Endodermal cell (in vitro differentiated cells): ENCODE results near the gene SF3A2. TPM values are rescaled to one million over a fixed set of nuclear protein-coding genes. Genes with fewer than 3 reads are reported as not detected.

ENCODE experiments used
- DNase-seq: peaks from one replicate; pipeline ENCODE4 v3.0.0-alpha.2; 2017
- H3K27ac ChIP-seq: 2 replicates; pipeline ENCODE4 v1.5.1; 2013; ENCODE audit warnings: mild to moderate bottlenecking, low read depth, low read length, moderate library complexity
- H3K27me3 ChIP-seq: 2 replicates; pipeline ENCODE4 v1.6.1; 2013; ENCODE audit warnings: mild to moderate bottlenecking, low read length, moderate library complexity; ENCODE audit not compliant: insufficient read depth, control insufficient read depth, poor library complexity, severe bottlenecking
- H3K36me3 ChIP-seq: 2 replicates; pipeline ENCODE4 v1.7.0; 2013; ENCODE audit warnings: mild to moderate bottlenecking, low read length, moderate library complexity; ENCODE audit not compliant: control insufficient read depth, insufficient read depth
- H3K4me1 ChIP-seq: one replicate; pipeline ENCODE4 v1.7.0; 2013; ENCODE audit warnings: low read length; ENCODE audit not compliant: control insufficient read depth, insufficient read depth
- H3K4me3 ChIP-seq: 2 replicates; pipeline ENCODE4 v1.5.1; 2013; ENCODE audit warnings: mild to moderate bottlenecking, low read length, moderate library complexity
- H3K9ac ChIP-seq: 2 replicates; pipeline ENCODE4 v1.6.1; 2013; ENCODE audit warnings: mild to moderate bottlenecking, low read length, moderate library complexity; ENCODE audit not compliant: poor library complexity, severe bottlenecking; ENCODE audit errors: extremely low read depth
- H3K9me3 ChIP-seq: 2 replicates; pipeline ENCODE4 v1.6.1; 2013; ENCODE audit warnings: mild to moderate bottlenecking, low read length, moderate library complexity; ENCODE audit not compliant: control insufficient read depth
- H3K27ac Mint-ChIP-seq: 2 replicates; pipeline ENCODE4 v1.8.0; 2020; ENCODE audit warnings: mixed read lengths
- H3K27me3 Mint-ChIP-seq: 2 replicates; pipeline ENCODE4 v1.8.0; 2021; ENCODE audit warnings: mild to moderate bottlenecking, mixed read lengths; ENCODE audit not compliant: insufficient read depth
- H3K36me3 Mint-ChIP-seq: 2 replicates; pipeline ENCODE4 v1.8.0; 2020; ENCODE audit warnings: low read depth, mixed read lengths
- H3K4me1 Mint-ChIP-seq: 2 replicates; pipeline ENCODE4 v1.8.0; 2020; ENCODE audit warnings: mixed read lengths
- H3K4me3 Mint-ChIP-seq: 2 replicates; pipeline ENCODE4 v1.8.0; 2020; ENCODE audit warnings: mild to moderate bottlenecking, moderate library complexity, mixed read lengths
- H3K9me3 Mint-ChIP-seq: 2 replicates; pipeline ENCODE4 v1.8.0; 2020; ENCODE audit warnings: mild to moderate bottlenecking, mixed read lengths
- CTCF ChIP-seq: fragments of 200-600 bp; sonication (generic); conservative IDR thresholded peaks from 2 replicates; pipeline ENCODE4 v1.5.0; 2021; ENCODE audit warnings: antibody characterized with exemption, mild to moderate bottlenecking
- WGBS, 2 experiments: methylation state at CpG; one replicate each; pipeline versions ENCODE4 v1.1.5 to v1.1.7; 2013; ENCODE audit warnings: missing lambda C conversion rate in 2 of 2, mixed read lengths in 1 of 2; ENCODE audit not compliant: insufficient coverage in 1 of 2, insufficient read length in 1 of 2; 5-methylcytosine and 5-hydroxymethylcytosine counted together
- total RNA-seq, 2 donors: library from RNA; stranded (reverse); fragmentation: NEBNext Ultra II Directional in 1 of 2; extraction: Animal tissue kit (Norgen Biotek cat#: 25700) in 1 of 2; gene quantifications; 2 replicates in 1 of 2; 3 replicates in 1 of 2; pipeline ENCODE4 v1.2.1, GENCODE V29; 2021

SF3A2 gene
- total RNA-seq, 2 donors from 2014 or later, result 126 to 132 TPM

- H3K27me3 Mint-ChIP-seq, result no peaks in the 10 kb centered on the region
- Histone ChIP-seq H3K9ac (no peak overlapping the region), H3K4me1 (no peaks in the 10 kb centered on the region), H3K27ac (no peak overlapping the region), H3K27me3 (no peaks in the 10 kb centered on the region), H3K9me3 (no peaks in the 10 kb centered on the region), H3K36me3 (peaks cover 28% of the 10 kb centered on the region), H3K4me3 (no peak overlapping the region)
- no peak for TF ChIP-seq CTCF
- WGBS, 2 experiments, result 93 to 96% methylated on average over 5 to 16 of the region's 16 CpGs
- H3K4me3 Mint-ChIP-seq, result no peak overlapping the region
- no peak for DNase-seq
- peaks cover 57% of the 10 kb centered on the region for H3K36me3 Mint-ChIP-seq
- H3K9me3 Mint-ChIP-seq, result no peaks in the 10 kb centered on the region
- no peak overlapping the region for H3K27ac Mint-ChIP-seq
- no peaks in the 10 kb centered on the region for H3K4me1 Mint-ChIP-seq
Measured at GRCh38 chr19:2189880-2190279, 46.7 kb upstream of the SF3A2 start.

GRCh38 chr19:2190848-2191455 is 45.7 kb upstream of the SF3A2 start:
- Histone ChIP-seq H3K27me3 (no peaks in the 10 kb centered on the region), H3K4me1 (no peaks in the 10 kb centered on the region), H3K9me3 (no peaks in the 10 kb centered on the region), H3K9ac (no peak overlapping the region), H3K36me3 (peaks cover 19% of the 10 kb centered on the region), H3K4me3 (no peak overlapping the region), H3K27ac (no peak overlapping the region)
- Mint-ChIP-seq H3K36me3 (peaks cover 48% of the 10 kb centered on the region), H3K4me1 (no peaks in the 10 kb centered on the region), H3K27me3 (no peaks in the 10 kb centered on the region), H3K9me3 (no peaks in the 10 kb centered on the region), H3K27ac (no peak overlapping the region), H3K4me3 (no peak overlapping the region)
- no peak for DNase-seq
- TF ChIP-seq CTCF, result no peak
- 97 to 98% methylated on average over 28 to 37 of the region's 37 CpGs for WGBS, 2 experiments

GRCh38 chr19:2191456-2192310 is 44.9 kb upstream of the SF3A2 start:
- peaks cover 43% of the 10 kb centered on the region for H3K36me3 Mint-ChIP-seq
- H3K9me3 ChIP-seq, result no peaks in the 10 kb centered on the region
- H3K27me3 Mint-ChIP-seq, result no peaks in the 10 kb centered on the region
- no peak for TF ChIP-seq CTCF
- H3K9me3 Mint-ChIP-seq, result no peaks in the 10 kb centered on the region
- WGBS, 2 experiments, result 94% methylated on average over 25 to 32 of the region's 32 CpGs
- no peaks in the 10 kb centered on the region for H3K27me3 ChIP-seq
- no peak overlapping the region for H3K27ac Mint-ChIP-seq
- no peak overlapping the region for H3K4me3 ChIP-seq
- no peak overlapping the region for H3K4me3 Mint-ChIP-seq
- H3K36me3 ChIP-seq, result peaks cover 13% of the 10 kb centered on the region
- DNase-seq, result no peak
- no peaks in the 10 kb centered on the region for H3K4me1 Mint-ChIP-seq
- H3K9ac ChIP-seq, result no peak overlapping the region
- no peaks in the 10 kb centered on the region for H3K4me1 ChIP-seq
- no peak overlapping the region for H3K27ac ChIP-seq
